SHP77 (cell line): ENCODE data around the gene APC2.
"Not testable (repeated sequence)": the region's sequence is repeated elsewhere in the genome, so short reads cannot be mapped to it uniquely, and the experiment has no call there.

Experiments
- DNase-seq, 2 experiments: peaks; one replicate each; lab custom pipeline; 2025; lab: John Stamatoyannopoulos, UW

Gene APC2

GRCh38 chr19:1511318-1512317 lies 61.7 kb downstream of the APC2 start:
- DNase-seq = no peak

DNA sequence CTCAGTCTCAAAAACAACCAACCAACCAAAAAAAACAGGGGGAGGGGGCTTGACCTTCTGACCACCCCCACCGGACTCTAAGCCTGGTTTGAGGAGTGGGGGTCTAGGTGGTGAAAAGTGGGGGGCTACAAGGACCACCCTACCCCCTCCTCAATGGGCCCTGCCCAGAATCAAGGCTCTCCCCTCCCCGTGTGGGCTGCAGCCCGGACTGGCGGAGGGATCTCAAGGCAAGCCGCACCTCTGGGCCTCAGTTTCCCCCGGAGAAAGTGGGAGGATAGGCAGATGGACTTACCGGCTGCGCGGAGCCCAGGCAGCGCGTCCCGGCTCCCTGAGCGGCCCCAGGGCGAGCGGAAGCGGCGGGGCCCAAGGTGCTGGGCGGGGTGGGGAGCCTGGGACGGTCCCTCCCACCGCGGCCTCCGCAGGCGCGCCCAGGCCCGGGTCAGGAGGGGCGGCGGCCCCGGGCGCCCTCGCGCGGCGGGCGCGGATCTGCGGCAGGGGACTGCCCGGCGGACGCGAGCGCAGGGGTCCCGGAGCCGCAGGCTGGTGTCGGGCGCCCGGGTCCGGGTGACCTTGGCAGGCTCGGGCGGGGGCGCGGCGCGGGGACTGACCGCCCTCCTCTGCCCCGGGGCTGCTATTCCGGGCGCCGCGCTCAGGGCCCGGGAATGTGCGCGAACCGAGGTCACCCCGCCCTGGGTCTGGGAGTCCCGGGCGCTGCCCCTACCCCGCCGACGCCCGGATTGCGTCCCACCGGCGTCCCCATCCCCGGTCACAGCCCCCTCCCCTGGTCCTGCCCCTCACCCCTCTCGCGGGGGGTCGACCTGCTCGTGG lies 63.0 kb downstream of the APC2 start, which contains the start of gene ADAMTSL5:
Gene ADAMTSL5 (minus strand): TSS at position 349 of the 828 bp plus-strand sequence. CDS start 2,076 bp downstream, outside the sequence.
- DNase-seq = no peak

- DNase-seq = no peak
These were observed 63.8 kb downstream of the APC2 start for GRCh38 chr19:1513499-1514294.

DNA sequence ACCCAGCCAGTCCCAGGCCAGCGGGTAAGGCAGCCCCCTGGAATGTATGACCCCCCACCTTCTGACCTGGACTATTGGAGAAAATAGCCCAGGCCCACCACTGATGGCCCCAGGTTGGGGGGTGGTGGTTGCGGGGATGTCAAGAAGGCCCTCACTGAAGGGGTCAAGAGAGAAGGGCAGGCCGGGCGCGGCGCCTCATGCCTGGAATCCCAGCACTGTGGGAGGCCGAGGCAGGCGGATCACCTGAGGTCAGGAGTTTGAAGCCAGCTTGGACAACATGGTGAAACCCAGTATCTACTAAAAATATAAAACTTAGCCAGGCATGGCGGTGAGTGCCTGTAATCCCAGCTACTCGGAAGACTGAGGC lies 64.4 kb downstream of the APC2 start:
- no peak for DNase-seq

- no peak for DNase-seq
These were observed 65.2 kb downstream of the APC2 start for GRCh38 chr19:1514986-1515721.

- no peak for DNase-seq
These were observed 66.5 kb downstream of the APC2 start for GRCh38 chr19:1516395-1516753.

GRCh38 chr19:1518471-1518870 lies 68.5 kb downstream of the APC2 start:
- no peak for DNase-seq

- not testable (repeated sequence) for DNase-seq
These were observed 69.9 kb downstream of the APC2 start for GRCh38 chr19:1519802-1520201.

DNA sequence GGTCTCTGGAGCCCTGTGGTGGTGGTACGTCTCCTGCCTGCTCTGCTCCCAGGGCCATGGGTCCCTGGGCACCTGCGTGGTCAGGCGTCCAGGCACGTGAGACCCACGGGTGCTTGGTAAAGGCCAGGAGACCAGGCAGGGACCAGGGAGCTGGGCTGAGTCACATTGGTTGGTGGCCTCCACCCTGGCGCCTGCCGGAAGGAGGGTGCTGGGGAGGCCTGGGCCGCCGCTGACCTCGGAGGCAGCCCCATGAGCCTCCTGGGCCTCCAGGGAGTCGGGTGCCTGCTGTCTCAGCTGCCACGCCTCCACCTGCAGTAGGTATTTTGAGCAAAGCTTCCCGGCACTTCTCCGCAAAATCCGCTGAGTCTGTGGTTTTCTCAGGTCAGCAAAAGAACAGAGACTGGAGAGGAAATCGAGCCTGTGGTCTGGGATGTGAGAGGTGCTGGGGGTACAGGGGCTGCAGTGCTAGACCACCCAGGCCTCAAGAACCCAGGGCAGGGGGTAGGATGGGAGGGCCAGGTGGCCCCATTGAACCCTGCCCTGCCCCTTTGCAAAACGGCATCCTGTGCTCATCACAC lies 70.4 kb downstream of the APC2 start:
- no peak for DNase-seq

DNA sequence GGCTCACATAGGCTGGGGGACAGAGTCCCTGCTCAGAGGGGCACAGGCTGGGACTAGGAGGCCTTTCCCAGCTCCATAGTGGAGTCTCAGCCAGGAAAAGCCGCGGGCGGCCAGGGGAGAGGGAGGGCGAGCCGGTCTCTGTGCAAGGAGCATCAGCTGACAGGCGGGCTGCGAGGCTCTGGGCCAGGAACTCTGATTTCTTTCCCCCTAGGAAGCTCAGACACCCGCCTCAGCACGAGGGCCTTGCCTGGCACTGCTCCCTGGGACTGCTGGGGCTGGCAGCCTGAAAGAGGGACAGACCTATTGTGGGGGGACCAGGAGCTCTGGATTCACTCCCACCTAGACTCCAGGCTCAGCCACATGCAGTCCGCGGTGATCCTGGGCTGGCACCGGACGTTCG lies 71.7 kb downstream of the APC2 start:
- DNase-seq = no peak

- DNase-seq = no peak
These were observed 72.1 kb downstream of the APC2 start for GRCh38 chr19:1522061-1522460.

GRCh38 chr19:1522838-1523237 lies 72.9 kb downstream of the APC2 start:
- DNase-seq = no peak
